Kidney capillary endothelial cell (primary cell): Measurements from ENCODE around the gene FAM20C.

Experiments
- DNase-seq: peaks from one replicate; pipeline ENCODE4 v3.0.0-alpha.2; 2018; ENCODE audit warnings: low spot score

Gene FAM20C

DNA sequence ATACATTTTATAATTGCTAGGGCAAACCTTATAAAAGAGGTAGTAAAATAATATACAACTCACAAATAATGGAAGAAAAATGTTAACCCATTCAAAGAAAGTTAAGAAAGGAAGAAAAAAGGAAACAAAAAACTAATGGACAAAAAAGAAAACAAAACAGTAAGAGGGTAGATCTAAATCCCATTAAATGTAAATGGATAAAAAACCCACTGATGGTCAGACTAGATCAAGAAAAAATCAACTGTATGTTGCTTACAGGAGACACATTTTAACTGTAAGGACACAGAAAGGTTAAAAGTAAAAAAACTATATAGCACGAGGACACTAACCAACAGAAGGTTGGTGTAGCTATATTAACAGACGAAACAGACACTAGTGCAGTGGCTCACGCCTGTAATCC, 115.6 kb downstream of the FAM20C start:
- DNase-seq: no peak

DNA sequence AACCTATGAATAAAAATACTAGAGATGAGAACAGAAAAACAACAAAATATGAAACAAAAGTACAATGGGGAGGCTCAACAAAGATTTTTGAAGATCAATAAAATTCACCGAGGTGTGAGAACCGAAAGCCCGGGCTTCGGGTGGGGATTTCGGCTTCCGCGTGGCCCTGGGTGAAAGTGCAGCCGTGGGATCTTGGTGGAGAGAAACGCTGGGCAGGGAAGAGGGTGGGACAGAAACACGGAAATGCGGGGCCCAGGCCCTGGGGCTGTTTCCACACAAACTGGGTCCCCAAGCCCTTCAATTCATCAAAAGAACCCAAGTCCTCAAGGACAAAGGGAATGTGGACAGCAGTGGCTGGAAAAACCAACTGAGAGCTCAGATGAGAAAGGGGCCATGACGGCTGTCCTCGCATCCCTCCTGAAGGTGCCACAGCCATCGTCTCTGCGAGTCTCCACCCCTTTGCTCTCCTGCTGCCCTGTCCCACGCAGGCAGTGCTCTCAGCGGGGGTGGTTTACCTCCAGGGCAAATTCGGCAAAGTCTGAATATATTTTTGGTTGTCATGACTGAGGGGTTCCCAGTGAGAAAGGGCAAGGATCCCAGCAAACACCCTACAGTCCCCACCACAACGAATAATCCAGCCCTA, 117.3 kb downstream of the FAM20C start:
- no peak for DNase-seq
